Measurements from ENCODE around the gene SOX21.

The SOX21 gene

GRCh38 chr13:94674609-94675348, 37.6 kb downstream of the SOX21 start:
- Histone ChIP-seq H2BK15ac (ENCODE audit: low read length) (no peak overlapping the region), H3K9ac (ENCODE audit: low read depth, low read length, poor library complexity) (no peak overlapping the region), H2AFZ (ENCODE audit: low read length) (no peak overlapping the region), H3K14ac (ENCODE audit: low read length) (no peak overlapping the region), H4K8ac (ENCODE audit: low read depth, low read length) (no peak overlapping the region), H3K27me3 (ENCODE audit: control insufficient read depth in 3 of 3, insufficient read depth in 3 of 3, low read depth in 1 of 3, low read length in 3 of 3) (no peaks in the 10 kb centered on the region), H3K23ac (ENCODE audit: low read depth, low read length, poor library complexity) (no peak overlapping the region), H3K79me1 (ENCODE audit: low read depth, low read length) (no peaks in the 10 kb centered on the region), H3K18ac (ENCODE audit: low read length) (no peak overlapping the region), H3K4me2 (ENCODE audit: insufficient read depth, low read length, poor library complexity, severe bottlenecking) (no peak overlapping the region), H2BK12ac (ENCODE audit: low read length) (no peak overlapping the region), H2BK120ac (ENCODE audit: low read depth, low read length) (no peak overlapping the region), H2AK5ac (ENCODE audit: low read depth, low read length) (no peak overlapping the region), H3K4me3 (ENCODE audit: low read length in 2 of 2) (no peak overlapping the region), H3K4ac (ENCODE audit: low read length) (no peak overlapping the region), H3K4me1 (ENCODE audit: control insufficient read depth in 2 of 2, insufficient read depth in 1 of 2, low read depth in 1 of 2, low read length in 2 of 2) (peaks cover 10 to 37% of the 10 kb centered on the region in 2 donors), H3K9me3 (replicated peaks in 1 of 2; ENCODE audit: control insufficient read depth in 2 of 2, insufficient read depth in 1 of 2, low read depth in 1 of 2, low read length in 2 of 2) (peaks cover 0 to 7% of the 10 kb centered on the region in 2 donors), H3K36me3 (replicated peaks in 1 of 2; ENCODE audit: control insufficient read depth in 2 of 2, insufficient read depth in 2 of 2, low read length in 2 of 2) (no peaks in the 10 kb centered on the region), H2BK5ac (ENCODE audit: low read length) (no peak overlapping the region), H4K91ac (ENCODE audit: low read depth, low read length, poor library complexity) (no peak overlapping the region), H3K27ac (replicated peaks; ENCODE audit: low read length) (no peak overlapping the region)
- WGBS, 2 donors (ENCODE audit: extremely low coverage in 2 of 2, insufficient read length in 2 of 2, insufficient replicate concordance in 1 of 2) = no CpG with 5 or more reads among the region's 5 CpGs
- peak; percentile 69 for DNase-seq (ENCODE audit: low spot score)

GRCh38 chr13:94673851-94674250, 38.5 kb downstream of the SOX21 start:
- Histone ChIP-seq H2BK15ac (ENCODE audit: low read length) (no peak overlapping the region), H3K79me1 (ENCODE audit: low read depth, low read length) (no peaks in the 10 kb centered on the region), H3K23ac (ENCODE audit: low read depth, low read length, poor library complexity) (no peak overlapping the region), H3K4me2 (ENCODE audit: insufficient read depth, low read length, poor library complexity, severe bottlenecking) (no peak overlapping the region), H3K4me3 (ENCODE audit: low read length in 2 of 2) (no peak overlapping the region), H3K9ac (ENCODE audit: low read depth, low read length, poor library complexity) (no peak overlapping the region), H4K91ac (ENCODE audit: low read depth, low read length, poor library complexity) (no peak overlapping the region), H2BK12ac (ENCODE audit: low read length) (no peak overlapping the region), H3K14ac (ENCODE audit: low read length) (no peak overlapping the region), H2BK120ac (ENCODE audit: low read depth, low read length) (no peak overlapping the region), H3K36me3 (replicated peaks in 1 of 2; ENCODE audit: control insufficient read depth in 2 of 2, insufficient read depth in 2 of 2, low read length in 2 of 2) (no peaks in the 10 kb centered on the region), H2BK5ac (ENCODE audit: low read length) (no peak overlapping the region), H3K4ac (ENCODE audit: low read length) (no peak overlapping the region), H4K8ac (ENCODE audit: low read depth, low read length) (no peak overlapping the region), H3K18ac (ENCODE audit: low read length) (no peak overlapping the region), H3K27ac (replicated peaks; ENCODE audit: low read length) (no peak overlapping the region), H3K9me3 (replicated peaks in 1 of 2; ENCODE audit: control insufficient read depth in 2 of 2, insufficient read depth in 1 of 2, low read depth in 1 of 2, low read length in 2 of 2) (peaks cover 0 to 3% of the 10 kb centered on the region in 2 donors), H2AFZ (ENCODE audit: low read length) (no peak overlapping the region), H3K27me3 (ENCODE audit: control insufficient read depth in 3 of 3, insufficient read depth in 3 of 3, low read depth in 1 of 3, low read length in 3 of 3) (no peaks in the 10 kb centered on the region), H3K4me1 (ENCODE audit: control insufficient read depth in 2 of 2, insufficient read depth in 1 of 2, low read depth in 1 of 2, low read length in 2 of 2) (peaks cover 10 to 37% of the 10 kb centered on the region in 2 donors), H2AK5ac (ENCODE audit: low read depth, low read length) (no peak overlapping the region)
- DNase-seq (ENCODE audit: low spot score) = no peak
- no CpG with 5 or more reads among the region's 5 CpGs for whole genome bisulfite sequencing, 2 donors (ENCODE audit: extremely low coverage in 2 of 2, insufficient read length in 2 of 2, insufficient replicate concordance in 1 of 2)

GRCh38 chr13:94672400-94672799, 39.9 kb downstream of the SOX21 start:
- DNase-seq (ENCODE audit: low spot score) = no peak
- Histone ChIP-seq H3K27ac (replicated peaks; ENCODE audit: low read length) (no peak overlapping the region), H2BK12ac (ENCODE audit: low read length) (no peak overlapping the region), H3K23ac (ENCODE audit: low read depth, low read length, poor library complexity) (no peak overlapping the region), H3K14ac (ENCODE audit: low read length) (no peak overlapping the region), H3K27me3 (ENCODE audit: control insufficient read depth in 3 of 3, insufficient read depth in 3 of 3, low read depth in 1 of 3, low read length in 3 of 3) (no peaks in the 10 kb centered on the region), H3K36me3 (replicated peaks in 1 of 2; ENCODE audit: control insufficient read depth in 2 of 2, insufficient read depth in 2 of 2, low read length in 2 of 2) (no peaks in the 10 kb centered on the region), H2BK120ac (ENCODE audit: low read depth, low read length) (no peak overlapping the region), H2BK15ac (ENCODE audit: low read length) (no peak overlapping the region), H3K4me2 (ENCODE audit: insufficient read depth, low read length, poor library complexity, severe bottlenecking) (no peak overlapping the region), H3K4ac (ENCODE audit: low read length) (no peak overlapping the region), H3K18ac (ENCODE audit: low read length) (no peak overlapping the region), H3K79me1 (ENCODE audit: low read depth, low read length) (no peaks in the 10 kb centered on the region), H3K9ac (ENCODE audit: low read depth, low read length, poor library complexity) (no peak overlapping the region), H4K8ac (ENCODE audit: low read depth, low read length) (no peak overlapping the region), H3K4me1 (ENCODE audit: control insufficient read depth in 2 of 2, insufficient read depth in 1 of 2, low read depth in 1 of 2, low read length in 2 of 2) (peaks cover 3 to 34% of the 10 kb centered on the region in 2 donors), H2AK5ac (ENCODE audit: low read depth, low read length) (no peak overlapping the region), H4K91ac (ENCODE audit: low read depth, low read length, poor library complexity) (no peak overlapping the region), H2AFZ (ENCODE audit: low read length) (no peak overlapping the region), H2BK5ac (ENCODE audit: low read length) (no peak overlapping the region), H3K9me3 (replicated peaks in 1 of 2; ENCODE audit: control insufficient read depth in 2 of 2, insufficient read depth in 1 of 2, low read depth in 1 of 2, low read length in 2 of 2) (no peaks in the 10 kb centered on the region), H3K4me3 (ENCODE audit: low read length in 2 of 2) (no peak overlapping the region)
- no CpG with 5 or more reads among the region's 2 CpGs for WGBS, 2 donors (ENCODE audit: extremely low coverage in 2 of 2, insufficient read length in 2 of 2, insufficient replicate concordance in 1 of 2)

GRCh38 chr13:94667190-94667589, 45.2 kb downstream of the SOX21 start:
- no peaks in the 10 kb centered on the region for H3K27me3 ChIP-seq (ENCODE audit: control insufficient read depth in 3 of 3, insufficient read depth in 3 of 3, low read depth in 1 of 3, low read length in 3 of 3)

More at GRCh38 chr13:94667190-94667589, 45.2 kb downstream of the SOX21 start:
- H3K4me3 ChIP-seq (ENCODE audit: low read length in 2 of 2) = no peak overlapping the region
- peak overlapping the region; percentile 26 for H2AFZ ChIP-seq (ENCODE audit: low read length)
- WGBS, 2 donors (ENCODE audit: extremely low coverage in 2 of 2, insufficient read length in 2 of 2, insufficient replicate concordance in 1 of 2) = no CpG with 5 or more reads among the region's 2 CpGs
- no peak overlapping the region for H3K4me2 ChIP-seq (ENCODE audit: insufficient read depth, low read length, poor library complexity, severe bottlenecking)
- no peak overlapping the region for H3K14ac ChIP-seq (ENCODE audit: low read length)
- no peak overlapping the region for H2BK15ac ChIP-seq (ENCODE audit: low read length)
- H2BK12ac ChIP-seq (ENCODE audit: low read length) = no peak overlapping the region
- H3K4me1 ChIP-seq (ENCODE audit: control insufficient read depth in 2 of 2, insufficient read depth in 1 of 2, low read depth in 1 of 2, low read length in 2 of 2) = peaks cover 5 to 28% of the 10 kb centered on the region in 2 donors
- H4K8ac ChIP-seq (ENCODE audit: low read depth, low read length) = no peak overlapping the region
- no peak overlapping the region for H2BK120ac ChIP-seq (ENCODE audit: low read depth, low read length)
- H4K91ac ChIP-seq (ENCODE audit: low read depth, low read length, poor library complexity) = no peak overlapping the region
- no peak overlapping the region for H3K27ac ChIP-seq (replicated peaks; ENCODE audit: low read length)
- H3K9me3 ChIP-seq (replicated peaks in 1 of 2; ENCODE audit: control insufficient read depth in 2 of 2, insufficient read depth in 1 of 2, low read depth in 1 of 2, low read length in 2 of 2) = no peaks in the 10 kb centered on the region
- H3K4ac ChIP-seq (ENCODE audit: low read length) = no peak overlapping the region
- H3K79me1 ChIP-seq (ENCODE audit: low read depth, low read length) = no peaks in the 10 kb centered on the region
- no peaks in the 10 kb centered on the region for H3K36me3 ChIP-seq (replicated peaks in 1 of 2; ENCODE audit: control insufficient read depth in 2 of 2, insufficient read depth in 2 of 2, low read length in 2 of 2)
- H3K18ac ChIP-seq (ENCODE audit: low read length) = no peak overlapping the region
- no peak overlapping the region for H3K23ac ChIP-seq (ENCODE audit: low read depth, low read length, poor library complexity)
- no peak overlapping the region for H2BK5ac ChIP-seq (ENCODE audit: low read length)
- DNase-seq (ENCODE audit: low spot score) = no peak
- H3K9ac ChIP-seq (ENCODE audit: low read depth, low read length, poor library complexity) = no peak overlapping the region
- no peak overlapping the region for H2AK5ac ChIP-seq (ENCODE audit: low read depth, low read length)

All from neuronal stem cell (in vitro differentiated cells).